HCT116 (cell line): Measurements from ENCODE around the gene SLC24A3. TPM values are rescaled to one million over a fixed set of nuclear protein-coding genes. Genes with fewer than 3 reads are reported as not detected.

Experiments used
- ATAC-seq: fragments of 200-7000 bp; cut with Tn5 transposase; 2 replicates; pipeline ENCODE4 v1.9.1; 2020; ENCODE audit warnings: mild to moderate bottlenecking, moderate library complexity
- BruUV-seq: library from RNA; stranded (reverse); fragments of 400-500 nt; replicated peaks from 2 replicates; lab custom pipeline; 2021; lab: Mats Ljungman, UMichigan
- CTCF ChIA-PET: fragments of 300-600 bp; sonication (Branson Sonifier 250); formaldehyde crosslinking; loops from one replicate; lab custom pipeline; 2021; ENCODE audit warnings: antibody characterized with exemption; lab: Charles Lee
- POLR2A ChIA-PET: fragments of 300-600, 350-600 bp; sonication (Branson Sonifier 250); formaldehyde crosslinking; loops from one replicate; lab custom pipeline; 2021; ENCODE audit warnings: antibody characterized with exemption; lab: Charles Lee
- RAD21 ChIA-PET, 2 experiments: fragments of 300-600 bp; sonication (Branson Sonifier 250); formaldehyde crosslinking; loops; one replicate each; lab custom pipeline; 2023; ENCODE audit warnings: low total read pairs in 2 of 2; ENCODE audit not compliant: uncharacterized antibody in 2 of 2, unreplicated experiment in 2 of 2, low non-redundant PET in 1 of 2; lab: Charles Lee
- DNase-seq: peaks from one replicate; pipeline ENCODE4 v3.0.0-alpha.2; 2010; ENCODE audit warnings: low read depth, low spot score
- H2AFZ ChIP-seq: fragments of 200-600 bp; shearing (Covaris generic), sonication (generic); 2 replicates; pipeline ENCODE4 v1.6.1; 2017; ENCODE audit warnings: low read depth, mixed run types, mixed read lengths, antibody characterized with exemption, low read length; ENCODE audit not compliant: poor library complexity, severe bottlenecking
- H3K27ac ChIP-seq: 2 replicates; pipeline ENCODE4 v1.5.1; 2012; ENCODE audit warnings: low read depth, low read length
- H3K27me3 ChIP-seq: fragments of 200-600 bp; sonication (generic); 2 replicates; pipeline ENCODE4 v1.6.1; 2016; ENCODE audit warnings: mixed run types, low read length, mixed read lengths; ENCODE audit not compliant: insufficient read depth
- H3K36me3 ChIP-seq, 2 experiments: fragments of 200-500 bp in 1 of 2; fragments of 200-600 bp in 1 of 2; sonication (Bioruptor generic) in 1 of 2; sonication (generic) in 1 of 2; 2 replicates each; pipeline versions ENCODE4 v1.5.1 to v1.6.1; 2014 to 2016; ENCODE audit warnings: low read length in 2 of 2, inconsistent platforms in 1 of 2, mixed read lengths in 1 of 2, mixed run types in 1 of 2; ENCODE audit not compliant: insufficient read depth in 2 of 2, control insufficient read depth in 1 of 2
- H3K4me1 ChIP-seq, 2 experiments: fragments of 200-600 bp in 1 of 2; sonication (generic) in 1 of 2; 2 replicates each; pipeline versions ENCODE4 v1.5.1 to v1.6.1; 2012 to 2017; ENCODE audit warnings: low read length in 2 of 2, inconsistent platforms in 1 of 2, mild to moderate bottlenecking in 1 of 2, mixed read lengths in 1 of 2, mixed run types in 1 of 2, moderate library complexity in 1 of 2; ENCODE audit not compliant: insufficient read depth in 2 of 2, control insufficient read depth in 1 of 2
- H3K4me2 ChIP-seq: fragments of 200-600 bp; sonication (generic); 2 replicates; pipeline ENCODE4 v1.6.1; 2017; ENCODE audit warnings: mixed run types, low read length, mixed read lengths
- H3K4me3 ChIP-seq, 2 experiments: fragments of 200-600 bp in 1 of 2; sonication (generic) in 1 of 2; replicated peaks in 1 of 2; 2 replicates each; pipeline ENCODE4 v1.5.1; 2011 to 2016; ENCODE audit warnings: low read length in 2 of 2, control low read depth in 1 of 2, low read depth in 1 of 2, mild to moderate bottlenecking in 1 of 2, mixed read lengths in 1 of 2, mixed run types in 1 of 2
- H3K79me2 ChIP-seq: fragments of 200-600 bp; sonication (generic); 2 replicates; pipeline ENCODE4 v1.6.1; 2017; ENCODE audit warnings: mild to moderate bottlenecking, mixed run types, low read length, moderate library complexity, mixed read lengths; ENCODE audit not compliant: insufficient read depth
- H3K9ac ChIP-seq: fragments of 200-600 bp; sonication (generic); 2 replicates; pipeline ENCODE4 v1.6.1; 2016; ENCODE audit warnings: low read length, mixed read lengths
- H3K9me2 ChIP-seq: fragments of 200-600 bp; sonication (generic), shearing (Covaris generic); 2 replicates; pipeline ENCODE4 v1.6.1; 2017; ENCODE audit warnings: mixed run types, mild to moderate bottlenecking, moderate library complexity; ENCODE audit not compliant: insufficient read depth
- H3K9me3 ChIP-seq, 2 experiments: fragments of 200-500 bp in 1 of 2; fragments of 200-600 bp in 1 of 2; sonication (Bioruptor generic) in 1 of 2; sonication (generic) in 1 of 2; 2 replicates each; pipeline ENCODE4 v1.6.1; 2014 to 2017; ENCODE audit warnings: low read length in 2 of 2, mixed read lengths in 2 of 2, inconsistent platforms in 1 of 2, low read depth in 1 of 2, mild to moderate bottlenecking in 1 of 2, mixed run types in 1 of 2, moderate library complexity in 1 of 2; ENCODE audit not compliant: control insufficient read depth in 1 of 2, insufficient read depth in 1 of 2
- H4K20me1 ChIP-seq: fragments of 200-600 bp; sonication (generic), shearing (Covaris generic); 2 replicates; pipeline ENCODE4 v1.6.1; 2017; ENCODE audit warnings: mixed run types, mild to moderate bottlenecking, moderate library complexity; ENCODE audit not compliant: insufficient read depth
- ATF3 ChIP-seq: IDR thresholded peaks from 2 replicates; pipeline ENCODE4 v1.6.1; 2012
- EGR1 ChIP-seq: IDR thresholded peaks from 2 replicates; pipeline ENCODE4 v1.6.1; 2012; ENCODE audit warnings: low read depth
- ELF1 ChIP-seq: IDR thresholded peaks from 2 replicates; pipeline ENCODE4 v1.6.1; 2012; ENCODE audit warnings: low read depth, borderline replicate concordance
- JUND ChIP-seq: IDR thresholded peaks from 2 replicates; pipeline ENCODE4 v1.6.1; 2012
- MAX ChIP-seq: IDR thresholded peaks from 2 replicates; pipeline ENCODE4 v1.6.1; 2012
- REST ChIP-seq: IDR thresholded peaks from 2 replicates; pipeline ENCODE4 v1.6.1; 2012; ENCODE audit warnings: low read depth
- YY1 ChIP-seq: IDR thresholded peaks from 2 replicates; pipeline ENCODE4 v1.6.1; 2011; ENCODE audit warnings: low read length, low read depth, moderate library complexity, mild to moderate bottlenecking; ENCODE audit not compliant: insufficient replicate concordance; ENCODE audit errors: extremely low read depth
- ZFX ChIP-seq: fragments of 450-650 bp; IDR thresholded peaks from 2 replicates; pipeline ENCODE4 v1.6.1; 2017
- ZNF274 ChIP-seq: fragments of 200-500 bp; sonication (Bioruptor generic); IDR thresholded peaks from 2 replicates; pipeline ENCODE4 v1.6.1; 2014; ENCODE audit warnings: mild to moderate bottlenecking, low read depth, low read length, inconsistent platforms
- intact Hi-C: fragments of 100-400 bp; cut with micrococcal nuclease; formaldehyde crosslinking; loops from 2 replicates; pipeline ENCODE4 v1.10.0; 2022
- total RNA-seq: library from RNA; stranded (reverse); gene quantifications from one replicate; pipeline ENCODE4 v1.2.1, GENCODE V29; 2021; ENCODE audit not compliant: unreplicated experiment
- TF ChIP-seq, protein P1 (sequence below): IDR thresholded peaks from 2 replicates; pipeline ENCODE4 v1.6.1; 2011; ENCODE audit warnings: mild to moderate bottlenecking, low read length, moderate library complexity; ENCODE audit not compliant: insufficient replicate concordance; ENCODE audit errors: extremely low read depth

SLC24A3 gene
- total RNA-seq, 1 experiment from 2014 or later: not detected

DNA sequence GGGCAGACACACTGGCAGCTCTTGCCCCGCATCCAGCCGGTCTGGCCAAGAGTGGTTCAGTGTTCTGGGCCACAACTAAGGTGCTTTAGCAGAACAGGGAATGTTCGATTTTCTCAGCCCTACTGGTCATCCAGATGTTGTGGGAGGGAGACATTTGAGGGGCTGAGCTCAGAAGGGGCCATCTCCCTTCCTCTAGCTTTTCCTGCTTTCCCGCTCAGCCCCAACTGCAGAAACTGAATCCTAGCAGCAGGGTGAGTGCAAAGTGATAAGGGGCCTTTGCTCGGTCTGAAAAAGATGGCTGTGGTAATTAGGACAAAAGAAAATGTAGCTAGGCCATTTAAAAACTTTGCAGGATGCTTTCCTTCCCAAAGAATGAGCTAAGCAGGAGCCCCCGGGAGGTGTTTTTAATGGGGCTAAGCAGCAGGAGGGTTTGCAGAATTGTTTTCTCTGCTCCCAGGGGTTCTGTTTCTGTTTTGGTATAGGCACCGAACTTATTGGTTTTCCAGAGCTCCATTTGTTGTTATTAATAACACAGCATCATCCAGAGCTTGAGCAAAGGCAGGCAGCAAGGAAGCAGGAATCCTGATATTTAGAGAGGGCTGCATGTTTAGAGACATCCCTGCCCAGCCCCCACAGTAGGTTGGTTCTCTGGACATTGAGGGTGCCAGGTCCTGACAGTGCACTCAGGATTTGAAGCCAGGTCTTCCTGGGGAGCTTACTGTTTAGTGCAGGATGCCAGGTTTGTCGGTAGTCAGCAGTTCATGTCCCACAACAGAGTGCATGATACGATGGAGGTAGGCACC is 210.9 kb downstream of the SLC24A3 start (continued):
- TF ChIP-seq ATF3 (no peak), ZFX (no peak), YY1 (no peak), EGR1 (no peak), JUND (no peak), MAX (no peak), ELF1 (no peak)
- TF ChIP-seq, protein P1, sequence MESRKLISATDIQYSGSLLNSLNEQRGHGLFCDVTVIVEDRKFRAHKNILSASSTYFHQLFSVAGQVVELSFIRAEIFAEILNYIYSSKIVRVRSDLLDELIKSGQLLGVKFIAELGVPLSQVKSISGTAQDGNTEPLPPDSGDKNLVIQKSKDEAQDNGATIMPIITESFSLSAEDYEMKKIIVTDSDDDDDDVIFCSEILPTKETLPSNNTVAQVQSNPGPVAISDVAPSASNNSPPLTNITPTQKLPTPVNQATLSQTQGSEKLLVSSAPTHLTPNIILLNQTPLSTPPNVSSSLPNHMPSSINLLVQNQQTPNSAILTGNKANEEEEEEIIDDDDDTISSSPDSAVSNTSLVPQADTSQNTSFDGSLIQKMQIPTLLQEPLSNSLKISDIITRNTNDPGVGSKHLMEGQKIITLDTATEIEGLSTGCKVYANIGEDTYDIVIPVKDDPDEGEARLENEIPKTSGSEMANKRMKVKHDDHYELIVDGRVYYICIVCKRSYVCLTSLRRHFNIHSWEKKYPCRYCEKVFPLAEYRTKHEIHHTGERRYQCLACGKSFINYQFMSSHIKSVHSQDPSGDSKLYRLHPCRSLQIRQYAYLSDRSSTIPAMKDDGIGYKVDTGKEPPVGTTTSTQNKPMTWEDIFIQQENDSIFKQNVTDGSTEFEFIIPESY: no peak

DNA sequence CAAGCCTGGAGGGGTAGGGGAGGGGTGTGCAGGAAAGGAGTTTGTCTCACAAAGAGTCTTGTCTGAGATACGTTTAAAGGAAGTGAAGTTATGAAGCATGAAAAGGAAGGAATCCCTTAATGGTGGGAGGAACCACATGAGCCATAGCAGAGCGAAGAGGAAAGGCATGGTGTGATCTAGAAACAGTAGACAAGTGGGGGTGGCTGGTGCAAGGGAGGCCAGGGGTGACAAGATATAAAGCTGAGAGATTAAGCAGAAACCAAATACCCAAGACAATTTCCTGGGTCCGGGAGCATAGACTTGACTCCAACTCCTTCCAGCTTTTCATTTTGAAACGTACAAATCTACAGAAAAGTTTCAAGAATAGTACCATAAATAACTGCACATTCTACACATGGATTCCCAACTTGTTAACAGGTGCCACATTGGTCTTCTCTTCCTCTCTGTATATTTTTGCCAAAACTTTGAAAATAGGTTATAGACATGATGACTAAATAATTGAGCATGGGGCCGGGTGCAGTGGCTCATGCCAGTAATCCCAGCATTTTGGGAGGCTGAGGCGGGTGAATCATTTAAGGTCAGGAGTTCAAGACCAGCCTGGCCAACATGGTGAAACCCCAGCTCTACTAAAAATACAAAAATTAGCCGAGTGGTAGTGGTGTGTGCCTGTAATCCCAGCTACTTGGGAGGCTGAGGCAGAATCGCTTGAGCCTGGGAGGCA is 211.6 kb downstream of the SLC24A3 start:
- H3K9ac ChIP-seq: no peak overlapping the region
- no TSS peak for BruUV-seq
- ATAC-seq: no peak

More for the DNA sequence above, 211.6 kb downstream of the SLC24A3 start:
- H3K36me3 ChIP-seq: no peaks in the 10 kb centered on the region
- no peak overlapping the region for H3K4me2 ChIP-seq
- no peaks in the 10 kb centered on the region for H3K9me2 ChIP-seq
- TF ChIP-seq REST (no peak), ZNF274 (no peak)
- no peak overlapping the region for H3K4me3 ChIP-seq
- no peaks in the 10 kb centered on the region for H3K79me2 ChIP-seq
- no peak overlapping the region for H2AFZ ChIP-seq
- POLR2A ChIA-PET: no interaction called here
- CTCF ChIA-PET: no interaction called here
- no peak for DNase-seq
- H3K9me3 ChIP-seq: no peaks in the 10 kb centered on the region; a peak in 1 of 4 replicates
- H3K27me3 ChIP-seq: no peaks in the 10 kb centered on the region
- no peaks in the 10 kb centered on the region for H4K20me1 ChIP-seq
- H3K27ac ChIP-seq: no peak overlapping the region
- RAD21 ChIA-PET: no interaction called here
- H3K4me1 ChIP-seq: no peaks in the 10 kb centered on the region
- intact Hi-C loops: no loop called here
